A549 (cell line): Measurements from ENCODE around the gene GPD1. TPM values are rescaled to one million over a fixed set of nuclear protein-coding genes. Genes with fewer than 3 reads are reported as not detected.
"Not testable (repeated sequence)": the region's sequence is repeated elsewhere in the genome, so short reads cannot be mapped to it uniquely, and the experiment has no call there.

ENCODE experiments used
- ATAC-seq, 2 experiments: fragments of 200-7000 bp in 1 of 2; fragments of >200 bp in 1 of 2; cut with Nextera tagmentation in 1 of 2; cut with Tn5 transposase in 1 of 2; 3 replicates each; pipeline versions ENCODE4 v1.8.0 to v1.9.1; 2018 to 2020; ENCODE audit warnings: mild to moderate bottlenecking in 1 of 2, moderate library complexity in 1 of 2
- CTCF ChIA-PET: fragments of 300-600 bp; sonication (Branson Sonifier 250); formaldehyde crosslinking; extraction: SDS; loops from one replicate; lab custom pipeline; 2021; ENCODE audit warnings: antibody characterized with exemption, inconsistent platforms; lab: Yijun Ruan, JAX
- POLR2A ChIA-PET: fragments of 350-600 bp; formaldehyde crosslinking; extraction: SDS; loops from one replicate; lab custom pipeline; 2021; ENCODE audit warnings: antibody characterized with exemption, inconsistent platforms; lab: Yijun Ruan, JAX
- DNase-seq, 2 experiments: peaks; one replicate each; pipeline versions ENCODE4 v3.0.0 to v3.0.0-alpha.2; 2011 to 2016; ENCODE audit warnings: low read depth in 1 of 2, low spot score in 1 of 2
- FAIRE-seq: peaks from 2 replicates; lab custom pipeline; 2011; peaks lifted over from hg19 to GRCh38; lab: Jason Lieb, UNC
- H3K27ac ChIP-seq, 2 experiments: fragments of >200 bp; sonication (Bioruptor Twin); formaldehyde crosslinking; 3 replicates each; pipeline ENCODE4 v1.5.1; 2016 to 2017
- H3K4me1 ChIP-seq: fragments of >200 bp; sonication (Bioruptor Twin); formaldehyde crosslinking; 3 replicates; pipeline ENCODE4 v1.6.1; 2016
- H3K4me2 ChIP-seq: fragments of >200 bp; sonication (Bioruptor Twin); formaldehyde crosslinking; 3 replicates; pipeline ENCODE4 v1.6.1; 2016
- H3K4me3 ChIP-seq: fragments of >200 bp; sonication (Bioruptor Twin); formaldehyde crosslinking; 3 replicates; pipeline ENCODE4 v1.5.1; 2016
- H3K9me3 ChIP-seq: fragments of >200 bp; sonication (Bioruptor Twin); formaldehyde crosslinking; 3 replicates; pipeline ENCODE4 v1.6.1; 2016
- CEBPB ChIP-seq, 2 experiments: fragments of >200 bp in 1 of 2; sonication (Bioruptor Twin) in 1 of 2; formaldehyde crosslinking in 1 of 2; IDR thresholded peaks; 2 replicates each; pipeline ENCODE4 v1.6.1; 2012 to 2016
- EHF ChIP-seq: fragments of 250-450 bp; sonication (Bioruptor Pico); IDR thresholded peaks from 2 replicates; pipeline ENCODE4 v1.5.0; 2020; ENCODE audit warnings: mild to moderate bottlenecking
- FOSB ChIP-seq: fragments of 250-450 bp; sonication (Bioruptor Pico); IDR thresholded peaks from 2 replicates; pipeline ENCODE4 v1.5.0; 2020; ENCODE audit warnings: mild to moderate bottlenecking, moderate library complexity
- FOSL2 ChIP-seq, 2 experiments: fragments of 450-650 bp in 1 of 2; fragments of >200 bp in 1 of 2; sonication (Bioruptor Twin) in 1 of 2; formaldehyde crosslinking; IDR thresholded peaks; 2 replicates each; pipeline versions ENCODE4 v1.5.0 to v1.6.1; 2016 to 2020; ENCODE audit warnings: mild to moderate bottlenecking in 1 of 2, moderate library complexity in 1 of 2
- HOXB5 ChIP-seq: fragments of 250-450 bp; sonication (Bioruptor Pico); IDR thresholded peaks from 2 replicates; pipeline ENCODE4 v1.5.0; 2020; ENCODE audit warnings: mild to moderate bottlenecking, moderate library complexity
- JUNB ChIP-seq: fragments of >200 bp; sonication (Bioruptor Twin); formaldehyde crosslinking; IDR thresholded peaks from 2 replicates; pipeline ENCODE4 v1.6.1; 2016
- MAFK ChIP-seq: fragments of 450-650 bp; IDR thresholded peaks from 2 replicates; pipeline ENCODE4 v1.6.1; 2014; ENCODE audit not compliant: partially characterized antibody
- MYC ChIP-seq: IDR thresholded peaks from 2 replicates; pipeline ENCODE4 v1.6.1; 2012; ENCODE audit warnings: mild to moderate bottlenecking, inconsistent platforms, low read length, improper control_type of control experiment, borderline replicate concordance
- PHF8 ChIP-seq: fragments of 200-600 bp; sonication (generic); IDR thresholded peaks from 2 replicates; pipeline ENCODE4 v1.6.1; 2016; ENCODE audit warnings: low read depth, mild to moderate bottlenecking, antibody characterized with exemption, moderate library complexity, borderline replicate concordance
- RCOR1 ChIP-seq: fragments of 150-350 bp; IDR thresholded peaks from 2 replicates; pipeline ENCODE4 v1.6.1; 2014; ENCODE audit warnings: antibody characterized with exemption, low read length, low read depth
- SMC3 ChIP-seq: fragments of >200 bp; sonication (Bioruptor Twin); formaldehyde crosslinking; IDR thresholded peaks from 3 replicates; pipeline ENCODE4 v1.6.1; 2018; ENCODE audit warnings: inconsistent platforms
- ZFP36 ChIP-seq: fragments of 450-650 bp; IDR thresholded peaks from 2 replicates; pipeline ENCODE4 v1.6.1; 2014; ENCODE audit warnings: borderline replicate concordance; ENCODE audit not compliant: partially characterized antibody
- ZNF302 ChIP-seq: fragments of 250-450 bp; sonication (Bioruptor Pico); IDR thresholded peaks from 2 replicates; pipeline ENCODE4 v1.9.0; 2021; ENCODE audit warnings: inconsistent platforms, mild to moderate bottlenecking, moderate library complexity
- ZSCAN20 ChIP-seq: fragments of 250-450 bp; sonication (Bioruptor Pico); IDR thresholded peaks from 2 replicates; pipeline ENCODE4 v1.8.0; 2022; ENCODE audit warnings: mild to moderate bottlenecking, moderate library complexity
- WGBS: methylation state at CpG from one replicate; pipeline ENCODE4 v1.1.6; 2017; ENCODE audit errors: missing lambda C conversion rate; 5-methylcytosine and 5-hydroxymethylcytosine counted together
- polyA plus RNA-seq, 4 experiments: library from polyadenylated mRNA; depleted of rRNA in 3 of 4; stranded (reverse); fragments of >200 nt; fragmentation: RNase III in 1 of 4; extraction: RNeasy Plus Mini Kit Qiagen cat#74134 plus additional on column Dnase treatment in 1 of 4; gene quantifications; 2 replicates in 3 of 4; 3 replicates in 1 of 4; pipeline ENCODE4 v1.2.3, GENCODE V29; 2011 to 2017
- TF ChIP-seq, protein P1 (sequence below): fragments of >200 bp; sonication (Bioruptor Twin); formaldehyde crosslinking; IDR thresholded peaks from 3 replicates; pipeline ENCODE4 v1.5.1; 2016
- TF ChIP-seq, protein P2 (sequence below): fragments of 250-450 bp; sonication (Bioruptor Pico); IDR thresholded peaks from 2 replicates; pipeline ENCODE4 v1.5.0; 2020; ENCODE audit warnings: low read depth, mild to moderate bottlenecking, moderate library complexity
- TF ChIP-seq, protein P3 (sequence below): fragments of 150-350 bp; IDR thresholded peaks from 2 replicates; pipeline ENCODE4 v1.6.1; 2014; ENCODE audit warnings: low read depth, mild to moderate bottlenecking, low read length
- TF ChIP-seq, protein P4 (sequence below): fragments of >200 bp; sonication (Bioruptor Twin); formaldehyde crosslinking; IDR thresholded peaks from 2 replicates; pipeline ENCODE4 v1.6.1; 2016

GPD1 gene
- polyA plus RNA-seq, 2 of the 4 experiments (the other 2 are of a cell fraction): 0.10 to 0.44 TPM

DNA sequence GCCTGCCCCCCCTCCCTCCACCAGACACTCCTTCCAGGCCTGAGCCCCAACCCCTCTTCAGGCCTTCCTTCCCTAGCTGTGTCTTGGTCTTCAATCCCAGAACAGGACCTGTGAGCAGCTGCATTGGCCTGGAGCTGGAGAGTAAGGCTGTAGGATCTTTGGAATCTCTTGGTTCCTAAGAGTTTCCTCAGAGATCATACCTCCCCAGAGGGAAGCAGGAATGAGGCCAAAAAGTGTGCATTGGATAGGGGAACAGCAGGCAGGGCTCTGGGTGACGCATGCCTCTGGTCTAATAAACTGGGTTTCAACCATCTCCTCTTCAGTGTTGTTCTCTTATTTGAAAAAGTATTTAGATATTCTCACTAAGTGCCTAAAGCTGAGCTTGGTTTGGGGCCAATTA, 20.5 kb upstream of the GPD1 start:
- H3K9me3 ChIP-seq: no peaks in the 10 kb centered on the region
- CTCF ChIA-PET: interaction anchor here (0.6 to 33.6 kb wide), 13 partner anchors 8 to 343 kb away, joined by 3 to 708 read pairs (median 4); partner anchors contain the start of genes AQP5, AQP6, CERS5 and COX14
- 96% methylated on average over 1 of the region's 1 CpG for WGBS
- TF ChIP-seq, protein P1, sequence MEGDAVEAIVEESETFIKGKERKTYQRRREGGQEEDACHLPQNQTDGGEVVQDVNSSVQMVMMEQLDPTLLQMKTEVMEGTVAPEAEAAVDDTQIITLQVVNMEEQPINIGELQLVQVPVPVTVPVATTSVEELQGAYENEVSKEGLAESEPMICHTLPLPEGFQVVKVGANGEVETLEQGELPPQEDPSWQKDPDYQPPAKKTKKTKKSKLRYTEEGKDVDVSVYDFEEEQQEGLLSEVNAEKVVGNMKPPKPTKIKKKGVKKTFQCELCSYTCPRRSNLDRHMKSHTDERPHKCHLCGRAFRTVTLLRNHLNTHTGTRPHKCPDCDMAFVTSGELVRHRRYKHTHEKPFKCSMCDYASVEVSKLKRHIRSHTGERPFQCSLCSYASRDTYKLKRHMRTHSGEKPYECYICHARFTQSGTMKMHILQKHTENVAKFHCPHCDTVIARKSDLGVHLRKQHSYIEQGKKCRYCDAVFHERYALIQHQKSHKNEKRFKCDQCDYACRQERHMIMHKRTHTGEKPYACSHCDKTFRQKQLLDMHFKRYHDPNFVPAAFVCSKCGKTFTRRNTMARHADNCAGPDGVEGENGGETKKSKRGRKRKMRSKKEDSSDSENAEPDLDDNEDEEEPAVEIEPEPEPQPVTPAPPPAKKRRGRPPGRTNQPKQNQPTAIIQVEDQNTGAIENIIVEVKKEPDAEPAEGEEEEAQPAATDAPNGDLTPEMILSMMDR: no peak
- TF ChIP-seq FOSB (CRISPR knock-in tag) (no peak), CEBPB (IDR thresholded peaks at IDR 0.05) (no peak), EHF (CRISPR knock-in tag) (no peak), ZNF302 (CRISPR knock-in tag) (no peak), PHF8 (no peak), HOXB5 (no peak), ZFP36 (no peak), SMC3 (no peak), ZSCAN20 (CRISPR knock-in tag) (no peak), JUNB (no peak), RCOR1 (no peak), MAFK (no peak), MYC (no peak), FOSL2 (IDR thresholded peaks at IDR 0.05) (no peak), FOSL2 (CRISPR knock-in tag; IDR thresholded peaks at IDR 0.05) (no peak)
- TF ChIP-seq, protein P2, sequence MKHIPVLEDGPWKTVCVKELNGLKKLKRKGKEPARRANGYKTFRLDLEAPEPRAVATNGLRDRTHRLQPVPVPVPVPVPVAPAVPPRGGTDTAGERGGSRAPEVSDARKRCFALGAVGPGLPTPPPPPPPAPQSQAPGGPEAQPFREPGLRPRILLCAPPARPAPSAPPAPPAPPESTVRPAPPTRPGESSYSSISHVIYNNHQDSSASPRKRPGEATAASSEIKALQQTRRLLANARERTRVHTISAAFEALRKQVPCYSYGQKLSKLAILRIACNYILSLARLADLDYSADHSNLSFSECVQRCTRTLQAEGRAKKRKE (CRISPR knock-in tag): no peak
- TF ChIP-seq, protein P3, sequence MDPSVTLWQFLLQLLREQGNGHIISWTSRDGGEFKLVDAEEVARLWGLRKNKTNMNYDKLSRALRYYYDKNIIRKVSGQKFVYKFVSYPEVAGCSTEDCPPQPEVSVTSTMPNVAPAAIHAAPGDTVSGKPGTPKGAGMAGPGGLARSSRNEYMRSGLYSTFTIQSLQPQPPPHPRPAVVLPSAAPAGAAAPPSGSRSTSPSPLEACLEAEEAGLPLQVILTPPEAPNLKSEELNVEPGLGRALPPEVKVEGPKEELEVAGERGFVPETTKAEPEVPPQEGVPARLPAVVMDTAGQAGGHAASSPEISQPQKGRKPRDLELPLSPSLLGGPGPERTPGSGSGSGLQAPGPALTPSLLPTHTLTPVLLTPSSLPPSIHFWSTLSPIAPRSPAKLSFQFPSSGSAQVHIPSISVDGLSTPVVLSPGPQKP: no peak
- TF ChIP-seq, protein P4, sequence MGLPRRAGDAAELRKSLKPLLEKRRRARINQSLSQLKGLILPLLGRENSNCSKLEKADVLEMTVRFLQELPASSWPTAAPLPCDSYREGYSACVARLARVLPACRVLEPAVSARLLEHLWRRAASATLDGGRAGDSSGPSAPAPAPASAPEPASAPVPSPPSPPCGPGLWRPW: no peak
- ATAC-seq (no peak), DNase-seq (no peak), FAIRE-seq (no peak)
- peaks cover 36% of the 10 kb centered on the region for H3K4me1 ChIP-seq
- peak overlapping the region; percentile 77 to 99 for H3K27ac ChIP-seq
- H3K4me2 ChIP-seq: peak overlapping the region; percentile 95
- POLR2A ChIA-PET: interaction anchor here (1.4 to 1.5 kb wide), 2 partner anchors 18 to 84 kb away, joined by 4 to 5 read pairs; partner anchors contain the start of gene CERS5
- no peak overlapping the region for H3K4me3 ChIP-seq

DNA sequence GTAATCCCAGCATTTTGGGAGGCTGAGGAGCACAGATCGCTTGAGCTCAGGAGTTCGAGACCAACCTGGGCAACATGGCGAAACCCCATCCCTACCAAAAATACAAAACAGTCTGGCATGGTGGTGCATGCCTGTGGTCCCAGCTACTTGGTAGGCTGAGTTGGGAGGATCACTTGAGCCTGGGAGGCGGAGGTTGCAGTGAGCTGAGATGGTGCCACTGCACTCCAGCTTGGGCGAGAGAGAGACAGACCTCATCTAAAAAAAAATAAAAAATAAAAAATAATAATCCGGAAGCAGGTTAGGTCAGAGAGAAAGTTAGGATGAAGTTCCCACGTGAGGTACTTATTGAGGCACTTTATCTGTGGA, 19.4 kb upstream of the GPD1 start:
- ChIA-PET CTCF (interaction anchor here (0.7 to 33.6 kb wide), 18 partner anchors 10 to 515 kb away, joined by 3 to 708 read pairs (median 4); partner anchors contain the start of genes AQP5, AQP6, ASIC1 and CERS5), POLR2A (interaction anchor here (0.5 to 2.0 kb wide), 30 partner anchors 10 to 1151 kb away, joined by 3 to 45 read pairs (median 4); partner anchors contain the start of genes ATF1, CERS5, COX14 and CSRNP2)
- not testable (repeated sequence) for DNase-seq, ATAC-seq, FAIRE-seq, H3K9me3 ChIP-seq
- Histone ChIP-seq H3K4me2 (peak overlapping the region; percentile 95), H3K4me1 (peaks cover 36% of the 10 kb centered on the region), H3K27ac (peak overlapping the region; percentile 96 to 99), H3K4me3 (peak overlapping the region; percentile 64)
- 47% methylated on average over 7 of the region's 7 CpGs for WGBS
